Choroid plexus epithelial cell (primary cell): ENCODE results near the gene YY1.

Source experiments
- DNase-seq: peaks from one replicate; pipeline ENCODE4 v3.0.0-alpha.2; 2010; ENCODE audit warnings: low read depth
- H3K4me3 ChIP-seq: 2 replicates; pipeline ENCODE4 v1.5.1; 2011; ENCODE audit warnings: low read depth, mild to moderate bottlenecking, control low read depth, low read length, moderate library complexity
- TF ChIP-seq, protein P1 (sequence below): conservative IDR thresholded peaks from 2 replicates; pipeline ENCODE4 v1.5.1; 2011; ENCODE audit warnings: low read depth, mild to moderate bottlenecking, control low read depth, inconsistent platforms, low read length, moderate library complexity

Gene YY1

GRCh38 chr14:100239211-100239839, 381 bp downstream of the YY1 start:
- TF ChIP-seq, protein P1, sequence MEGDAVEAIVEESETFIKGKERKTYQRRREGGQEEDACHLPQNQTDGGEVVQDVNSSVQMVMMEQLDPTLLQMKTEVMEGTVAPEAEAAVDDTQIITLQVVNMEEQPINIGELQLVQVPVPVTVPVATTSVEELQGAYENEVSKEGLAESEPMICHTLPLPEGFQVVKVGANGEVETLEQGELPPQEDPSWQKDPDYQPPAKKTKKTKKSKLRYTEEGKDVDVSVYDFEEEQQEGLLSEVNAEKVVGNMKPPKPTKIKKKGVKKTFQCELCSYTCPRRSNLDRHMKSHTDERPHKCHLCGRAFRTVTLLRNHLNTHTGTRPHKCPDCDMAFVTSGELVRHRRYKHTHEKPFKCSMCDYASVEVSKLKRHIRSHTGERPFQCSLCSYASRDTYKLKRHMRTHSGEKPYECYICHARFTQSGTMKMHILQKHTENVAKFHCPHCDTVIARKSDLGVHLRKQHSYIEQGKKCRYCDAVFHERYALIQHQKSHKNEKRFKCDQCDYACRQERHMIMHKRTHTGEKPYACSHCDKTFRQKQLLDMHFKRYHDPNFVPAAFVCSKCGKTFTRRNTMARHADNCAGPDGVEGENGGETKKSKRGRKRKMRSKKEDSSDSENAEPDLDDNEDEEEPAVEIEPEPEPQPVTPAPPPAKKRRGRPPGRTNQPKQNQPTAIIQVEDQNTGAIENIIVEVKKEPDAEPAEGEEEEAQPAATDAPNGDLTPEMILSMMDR: no peak
- H3K4me3 ChIP-seq: peak overlapping the region; percentile 93
- peak; percentile 11 for DNase-seq

DNA sequence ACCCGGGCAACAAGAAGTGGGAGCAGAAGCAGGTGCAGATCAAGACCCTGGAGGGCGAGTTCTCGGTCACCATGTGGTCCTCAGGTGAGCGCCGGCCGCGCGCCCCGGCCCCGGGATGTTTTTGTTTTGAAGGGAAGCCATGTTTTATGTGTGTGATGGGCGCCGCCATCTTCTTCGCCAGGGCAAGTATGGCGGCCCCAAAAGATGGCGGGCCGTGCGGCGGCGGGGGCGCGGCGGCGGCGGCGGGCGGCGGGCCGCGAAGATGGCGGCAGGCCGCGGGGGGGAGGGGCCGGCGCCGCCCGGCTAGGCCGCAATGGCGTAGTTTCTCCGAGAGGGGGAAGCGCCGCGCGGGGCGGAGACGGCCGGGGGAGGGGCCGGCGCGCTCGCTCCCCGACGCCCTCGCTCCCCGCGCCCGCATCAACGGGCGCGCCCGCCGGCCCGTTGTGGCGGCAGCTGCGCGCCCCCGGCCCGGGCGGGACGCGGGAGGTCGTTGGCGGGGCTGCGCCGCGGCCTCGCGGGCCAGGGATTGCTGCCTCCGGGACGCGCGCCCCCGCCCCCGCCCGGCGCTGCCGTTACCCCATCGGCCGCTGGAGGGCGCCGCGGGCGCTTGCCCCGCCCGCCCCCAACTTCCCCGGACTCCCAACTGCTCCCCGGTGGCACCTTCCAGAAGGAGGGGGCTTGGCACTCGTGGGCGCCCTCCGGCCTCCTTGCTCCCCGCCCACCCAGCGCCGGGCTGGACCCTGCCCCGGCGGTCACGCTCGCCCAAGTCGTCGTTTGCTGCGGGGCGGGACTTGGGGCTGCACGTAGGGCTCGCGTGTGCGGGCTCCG, 1.1 kb downstream of the YY1 start:
- peak; percentile 95 for DNase-seq
- TF ChIP-seq, protein P1: peak; percentile 50
- H3K4me3 ChIP-seq: peak overlapping the region; percentile 93

DNA sequence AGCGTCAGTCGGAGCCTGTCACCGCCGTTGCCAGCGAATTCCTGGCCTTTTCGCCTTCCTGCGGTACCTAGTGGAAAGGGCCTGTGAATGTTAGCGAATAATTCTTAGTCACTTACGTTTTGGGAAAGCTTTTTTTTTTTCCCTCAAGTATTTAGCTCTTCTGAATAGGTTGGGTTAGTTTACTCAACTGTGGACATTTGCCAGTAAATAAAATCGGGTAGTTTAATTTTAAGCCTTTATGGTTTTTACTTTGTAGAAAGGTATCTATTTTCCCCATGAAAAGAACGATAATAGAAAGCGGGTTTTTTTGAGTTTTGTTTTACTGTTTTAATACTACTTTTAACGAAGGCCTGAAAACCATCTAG, 1.7 kb downstream of the YY1 start:
- TF ChIP-seq, protein P1: no peak
- DNase-seq: no peak
- peak overlapping the region; percentile 93 for H3K4me3 ChIP-seq

DNA sequence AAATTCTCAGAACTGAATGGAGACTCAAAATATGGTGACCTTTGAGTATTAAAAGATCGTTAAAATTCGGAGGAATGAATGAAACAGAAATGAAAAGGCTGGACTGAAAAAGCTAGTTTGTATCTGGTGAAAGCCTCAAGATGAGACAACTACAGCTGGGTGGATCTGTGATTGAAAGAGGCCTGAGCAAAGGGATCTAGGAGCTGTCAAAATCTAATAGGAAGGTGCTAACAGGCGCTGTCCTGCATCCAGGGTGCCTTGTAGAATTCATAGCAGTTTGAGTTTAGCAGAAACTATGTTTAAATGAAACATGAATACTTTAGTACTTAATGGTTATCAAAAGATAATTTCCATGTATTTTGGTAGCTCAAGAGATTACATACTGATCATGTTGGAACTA, 2.3 kb downstream of the YY1 start:
- DNase-seq: peak; percentile 36
- H3K4me3 ChIP-seq: peak overlapping the region; percentile 93

DNA sequence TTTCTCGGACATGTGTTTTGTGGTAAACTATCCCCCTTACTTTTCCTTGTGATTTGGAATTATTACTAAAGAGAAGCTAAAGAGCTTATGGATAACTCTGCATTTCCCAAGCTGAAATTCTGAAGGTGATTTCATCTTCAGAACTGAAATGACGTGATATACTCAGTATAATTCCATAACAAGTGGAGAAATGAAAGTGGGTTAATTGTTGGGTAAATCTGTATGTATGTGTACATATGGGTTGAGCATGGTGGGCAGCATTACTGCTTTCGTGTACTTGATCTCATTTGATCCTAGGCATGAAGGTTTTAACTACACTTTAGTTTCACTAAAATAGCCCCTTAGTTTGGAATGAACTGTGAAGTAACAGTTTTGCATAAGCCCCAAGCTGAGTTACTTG, 4.1 kb downstream of the YY1 start:
- TF ChIP-seq, protein P1: no peak
- no peak overlapping the region for H3K4me3 ChIP-seq
- DNase-seq: no peak

More for the DNA sequence above, 2.3 kb downstream of the YY1 start:
- TF ChIP-seq, protein P1: no peak

- DNase-seq: peak; percentile 49
- TF ChIP-seq, protein P1: peak; percentile 70
- H3K4me3 ChIP-seq: no peak overlapping the region
These were observed 8.0 kb downstream of the YY1 start for GRCh38 chr14:100246809-100247428.
